ENCODE measurements around the gene FXYD4.

The FXYD4 gene

GRCh38 chr10:43390333-43390732, 18.9 kb downstream of the FXYD4 start:
- Histone ChIP-seq H3K4me2 (ENCODE audit: low read depth, low read length, poor library complexity, severe bottlenecking) (peak overlapping the region; percentile 34), H3F3A (ENCODE audit: low read depth) (peaks cover 13% of the 10 kb centered on the region; the same call in 1 of the 2 replicates), H3K79me2 (ENCODE audit: insufficient read depth, low read length) (peaks cover 94% of the 10 kb centered on the region), H4K20me1 (ENCODE audit: insufficient read depth, low read length, poor library complexity, severe bottlenecking) (peaks cover 100% of the 10 kb centered on the region), H3K9me3 (ENCODE audit: insufficient read depth, low read depth, low read length) (no peaks in the 10 kb centered on the region), H3K27me3 (ENCODE audit: insufficient read depth, low read length, poor library complexity, severe bottlenecking) (no peaks in the 10 kb centered on the region), H3K9ac (ENCODE audit: low read depth, low read length, poor library complexity, severe bottlenecking) (peak overlapping the region; percentile 29), H3K4me1 (ENCODE audit: insufficient read depth, low read length, poor library complexity, severe bottlenecking) (peaks cover 38% of the 10 kb centered on the region), H3K4me3 (ENCODE audit: low read length, poor library complexity, severe bottlenecking) (peak overlapping the region; percentile 12), H3K9me2 (replicated peaks; ENCODE audit: low read depth, low read length) (no peaks in the 10 kb centered on the region), H3K36me3 (ENCODE audit: insufficient read depth, low read length) (peaks cover 98% of the 10 kb centered on the region), H2AFZ (ENCODE audit: low read length) (no peak overlapping the region)
- TF ChIP-seq CTCF (conservative IDR thresholded peaks at IDR 0.05; ENCODE audit: low read length) (no peak), EZH2phosphoT487 (IDR thresholded peaks at IDR 0.05; ENCODE audit: borderline replicate concordance) (no peak)

- peak overlapping the region; percentile 12 for H3K4me3 ChIP-seq (ENCODE audit: low read length, poor library complexity, severe bottlenecking)
- peaks cover 97% of the 10 kb centered on the region for H3K36me3 ChIP-seq (ENCODE audit: insufficient read depth, low read length)
- H3K27me3 ChIP-seq (ENCODE audit: insufficient read depth, low read length, poor library complexity, severe bottlenecking), result no peaks in the 10 kb centered on the region
- peak overlapping the region; percentile 34 for H3K4me2 ChIP-seq (ENCODE audit: low read depth, low read length, poor library complexity, severe bottlenecking)
- H3K9me2 ChIP-seq (replicated peaks; ENCODE audit: low read depth, low read length), result no peaks in the 10 kb centered on the region
- no peak for TF ChIP-seq EZH2phosphoT487 (IDR thresholded peaks at IDR 0.05; ENCODE audit: borderline replicate concordance)
- peak; percentile 65 for TF ChIP-seq CTCF (conservative IDR thresholded peaks at IDR 0.05; ENCODE audit: low read length)
- H2AFZ ChIP-seq (ENCODE audit: low read length), result no peak overlapping the region
- peaks cover 99% of the 10 kb centered on the region for H3K79me2 ChIP-seq (ENCODE audit: insufficient read depth, low read length)
- no peaks in the 10 kb centered on the region for H3K9me3 ChIP-seq (ENCODE audit: insufficient read depth, low read depth, low read length)
- peaks cover 9% of the 10 kb centered on the region; the same call in 1 of the 2 replicates for H3F3A ChIP-seq (ENCODE audit: low read depth)
- peaks cover 42% of the 10 kb centered on the region for H3K4me1 ChIP-seq (ENCODE audit: insufficient read depth, low read length, poor library complexity, severe bottlenecking)
- peak overlapping the region; percentile 29 for H3K9ac ChIP-seq (ENCODE audit: low read depth, low read length, poor library complexity, severe bottlenecking)
- peaks cover 100% of the 10 kb centered on the region for H4K20me1 ChIP-seq (ENCODE audit: insufficient read depth, low read length, poor library complexity, severe bottlenecking)
Observed at GRCh38 chr10:43390759-43391158, 19.3 kb downstream of the FXYD4 start.

DNA sequence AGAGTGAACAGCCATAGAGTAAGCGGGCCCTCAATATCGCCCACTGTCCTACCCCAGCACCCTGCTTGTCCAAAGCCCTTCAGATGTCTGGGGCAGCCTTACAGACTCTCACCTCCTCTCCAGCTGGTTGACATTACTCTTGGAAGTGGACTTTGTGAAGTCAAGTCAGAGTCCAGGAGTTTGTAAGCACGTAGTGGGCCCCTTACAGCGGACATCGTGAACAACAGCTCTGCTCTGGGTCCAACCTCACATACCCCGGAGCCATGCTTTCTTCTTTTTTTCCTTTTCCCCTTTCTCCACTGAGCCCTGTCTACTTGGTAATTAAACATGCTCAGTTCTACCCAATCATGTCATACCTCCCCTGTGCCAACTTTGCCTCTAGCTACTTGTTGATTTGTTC, 20.1 kb downstream of the FXYD4 start:
- 0 out of 2 replicates have a peak, but pooled peaks cover 4% of the 10 kb centered on the region for H3F3A ChIP-seq (ENCODE audit: low read depth)
- no peaks in the 10 kb centered on the region for H3K9me3 ChIP-seq (ENCODE audit: insufficient read depth, low read depth, low read length)
- peaks cover 90% of the 10 kb centered on the region for H3K36me3 ChIP-seq (ENCODE audit: insufficient read depth, low read length)
- H3K9me2 ChIP-seq (replicated peaks; ENCODE audit: low read depth, low read length), result no peaks in the 10 kb centered on the region
- H2AFZ ChIP-seq (ENCODE audit: low read length), result no peak overlapping the region
- H3K27me3 ChIP-seq (ENCODE audit: insufficient read depth, low read length, poor library complexity, severe bottlenecking), result no peaks in the 10 kb centered on the region
- H3K4me3 ChIP-seq (ENCODE audit: low read length, poor library complexity, severe bottlenecking), result no peak overlapping the region
- H3K79me2 ChIP-seq (ENCODE audit: insufficient read depth, low read length), result peaks cover 100% of the 10 kb centered on the region
- peak overlapping the region; percentile 34 for H3K4me2 ChIP-seq (ENCODE audit: low read depth, low read length, poor library complexity, severe bottlenecking)
- TF ChIP-seq CTCF (conservative IDR thresholded peaks at IDR 0.05; ENCODE audit: low read length), result no peak
- TF ChIP-seq EZH2phosphoT487 (IDR thresholded peaks at IDR 0.05; ENCODE audit: borderline replicate concordance), result no peak
- H3K4me1 ChIP-seq (ENCODE audit: insufficient read depth, low read length, poor library complexity, severe bottlenecking), result peaks cover 42% of the 10 kb centered on the region
- H4K20me1 ChIP-seq (ENCODE audit: insufficient read depth, low read length, poor library complexity, severe bottlenecking), result peaks cover 100% of the 10 kb centered on the region
- H3K9ac ChIP-seq (ENCODE audit: low read depth, low read length, poor library complexity, severe bottlenecking), result peak overlapping the region; percentile 42
